Vagina (tissue), 2 donors: ENCODE results near the gene IL1RAPL1. TPM values are rescaled to one million over a fixed set of nuclear protein-coding genes. Genes with fewer than 3 reads are reported as not detected.

Source experiments
- DNase-seq, 2 donors: peaks; one replicate each; pipeline ENCODE4 v3.0.0-alpha.2; 2017; ENCODE audit errors: extremely low spot score in 2 of 2
- H3K27ac ChIP-seq: fragments of 200-600 bp; sonication (generic); one replicate; pipeline ENCODE4 v1.5.1; 2019
- H3K27me3 ChIP-seq: fragments of 200-600 bp; sonication (generic); one replicate; pipeline ENCODE4 v1.5.1; 2019
- H3K36me3 ChIP-seq, 2 donors: fragments of 200-600 bp; sonication (generic); one replicate each; pipeline ENCODE4 v1.5.1; 2017 to 2019
- H3K4me1 ChIP-seq: fragments of 200-600 bp; sonication (generic); one replicate; pipeline ENCODE4 v1.5.1; 2019
- H3K4me3 ChIP-seq, 2 donors: fragments of 200-600 bp; sonication (generic); 1 replicate in 1 of 2; 2 replicates in 1 of 2; pipeline ENCODE4 v1.5.1; 2016 to 2019
- H3K9me3 ChIP-seq: fragments of 200-600 bp; sonication (generic); one replicate; pipeline ENCODE4 v1.5.1; 2019
- CTCF ChIP-seq, 3 experiments: fragments of 450-650 bp in 2 of 3; fragments of 200-600 bp in 1 of 3; sonication (generic) in 1 of 3; IDR thresholded peaks; one replicate each; pipeline ENCODE4 v1.5.1; 2017 to 2019; ENCODE audit warnings: antibody characterized with exemption in 3 of 3, mild to moderate bottlenecking in 2 of 3, moderate library complexity in 2 of 3
- POLR2A ChIP-seq, 2 donors: fragments of 450-650 bp; IDR thresholded peaks; one replicate each; pipeline ENCODE4 v1.6.1; 2017; ENCODE audit warnings: antibody characterized with exemption in 2 of 2, mild to moderate bottlenecking in 2 of 2, moderate library complexity in 2 of 2
- POLR2AphosphoS5 ChIP-seq, 2 donors: sonication (generic); formaldehyde crosslinking; IDR thresholded peaks; one replicate each; pipeline ENCODE4 v1.9.0; 2017; ENCODE audit warnings: antibody characterized with exemption in 2 of 2, mild to moderate bottlenecking in 2 of 2, low read depth in 1 of 2; ENCODE audit not compliant: insufficient read depth in 1 of 2
- intact Hi-C: fragments of 100-400 bp; cut with DNase I; formaldehyde crosslinking; loops from one replicate; pipeline ENCODE4 v1.15.1; 2023
- total RNA-seq: library from RNA; depleted of rRNA; stranded (reverse); fragments of >200 nt; gene quantifications from one replicate; pipeline ENCODE4 v1.2.3, GENCODE V29; 2016

The IL1RAPL1 gene
- total RNA-seq, 1 donor from 2014 or later: not detected

- intact Hi-C loops: no loop called here
- no peaks in the 10 kb centered on the region for H3K27me3 ChIP-seq
- H3K9me3 ChIP-seq: no peaks in the 10 kb centered on the region
- DNase-seq: no peak
- H3K4me1 ChIP-seq: no peaks in the 10 kb centered on the region
- no peak overlapping the region for H3K27ac ChIP-seq
- no peak for TF ChIP-seq CTCF (IDR thresholded peaks at IDR 0.05)
- TF ChIP-seq POLR2A (IDR thresholded peaks at IDR 0.05): no peak
- TF ChIP-seq POLR2AphosphoS5 (IDR thresholded peaks at IDR 0.05; ENCODE audit: insufficient read depth in 1 of 2, low read depth in 1 of 2): no peak
- no peak overlapping the region for H3K4me3 ChIP-seq
- H3K36me3 ChIP-seq: no peaks in the 10 kb centered on the region
Measured at GRCh38 chrX:28668303-28668702, 81.1 kb downstream of the IL1RAPL1 start.

GRCh38 chrX:28668957-28669356 is 81.7 kb downstream of the IL1RAPL1 start:
- intact Hi-C loops: no loop called here
- no peak for TF ChIP-seq POLR2AphosphoS5 (IDR thresholded peaks at IDR 0.05; ENCODE audit: insufficient read depth in 1 of 2, low read depth in 1 of 2)
- Histone ChIP-seq H3K4me3 (no peak overlapping the region), H3K27me3 (no peaks in the 10 kb centered on the region), H3K36me3 (no peaks in the 10 kb centered on the region), H3K27ac (no peak overlapping the region), H3K4me1 (no peaks in the 10 kb centered on the region), H3K9me3 (no peaks in the 10 kb centered on the region)
- DNase-seq: no peak

DNA sequence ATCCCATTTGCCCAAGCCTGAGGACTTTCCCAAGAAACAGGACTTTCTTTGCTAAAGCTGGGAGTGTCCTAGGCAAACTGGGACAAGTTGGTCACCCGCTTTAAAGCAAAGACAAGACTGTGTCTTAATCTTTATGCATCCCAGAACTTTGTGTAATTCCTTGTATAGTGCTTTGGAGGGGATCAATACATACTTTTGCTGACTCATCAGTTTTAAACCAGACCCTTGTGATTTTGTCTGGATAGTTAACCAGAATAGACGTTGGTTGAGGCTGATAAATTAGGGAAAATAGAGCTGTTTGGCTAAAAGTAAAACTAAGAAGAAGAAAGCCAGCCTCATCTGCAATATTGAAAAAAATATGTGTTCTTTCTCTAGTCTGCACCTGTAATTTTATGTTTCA is 82.8 kb downstream of the IL1RAPL1 start:
- no peaks in the 10 kb centered on the region for H3K27me3 ChIP-seq
- H3K36me3 ChIP-seq: no peaks in the 10 kb centered on the region
- no peaks in the 10 kb centered on the region for H3K4me1 ChIP-seq
- no peak overlapping the region for H3K27ac ChIP-seq
- intact Hi-C loops: no loop called here
- no peak for DNase-seq
- TF ChIP-seq CTCF (IDR thresholded peaks at IDR 0.05): no peak
- no peaks in the 10 kb centered on the region for H3K9me3 ChIP-seq
- no peak overlapping the region for H3K4me3 ChIP-seq

GRCh38 chrX:28675173-28675572 is 87.9 kb downstream of the IL1RAPL1 start:
- H3K9me3 ChIP-seq: no peaks in the 10 kb centered on the region
- DNase-seq: no peak
- H3K4me3 ChIP-seq: no peak overlapping the region
- no peak overlapping the region for H3K27ac ChIP-seq
- no peak for TF ChIP-seq CTCF (IDR thresholded peaks at IDR 0.05)
- no peak for TF ChIP-seq POLR2A (IDR thresholded peaks at IDR 0.05)
- no peak for TF ChIP-seq POLR2AphosphoS5 (IDR thresholded peaks at IDR 0.05; ENCODE audit: insufficient read depth in 1 of 2, low read depth in 1 of 2)
- no peaks in the 10 kb centered on the region for H3K36me3 ChIP-seq
- H3K4me1 ChIP-seq: no peaks in the 10 kb centered on the region
- intact Hi-C loops: no loop called here
- H3K27me3 ChIP-seq: no peaks in the 10 kb centered on the region

DNA sequence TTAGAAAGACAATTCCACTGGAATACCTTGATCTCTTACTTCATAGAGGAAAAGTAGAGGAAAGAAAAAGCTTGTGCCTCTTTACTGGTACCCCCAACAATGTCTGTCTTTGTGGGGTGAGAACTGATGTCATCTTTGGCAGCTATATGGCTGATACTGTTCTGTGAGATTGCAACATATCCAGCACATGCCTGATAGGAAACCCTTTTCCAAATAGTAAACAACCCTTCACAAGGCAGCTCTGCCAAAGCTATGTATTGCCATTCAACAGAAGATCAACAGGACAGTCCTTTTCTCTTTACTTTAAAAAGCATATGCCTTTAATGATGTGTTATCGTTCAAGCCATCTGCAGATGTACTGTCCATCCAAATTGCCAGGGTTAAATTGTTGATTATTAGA is 105.9 kb downstream of the IL1RAPL1 start:
- intact Hi-C loops: no loop called here
- Histone ChIP-seq H3K27me3 (no peaks in the 10 kb centered on the region), H3K4me3 (no peak overlapping the region), H3K27ac (no peak overlapping the region), H3K4me1 (no peaks in the 10 kb centered on the region), H3K36me3 (no peaks in the 10 kb centered on the region), H3K9me3 (no peaks in the 10 kb centered on the region)
- no peak for TF ChIP-seq POLR2A (IDR thresholded peaks at IDR 0.05)
- TF ChIP-seq POLR2AphosphoS5 (IDR thresholded peaks at IDR 0.05; ENCODE audit: insufficient read depth in 1 of 2, low read depth in 1 of 2): no peak
- TF ChIP-seq CTCF (IDR thresholded peaks at IDR 0.05): no peak
- DNase-seq: no peak

GRCh38 chrX:28697732-28698131 is 110.5 kb downstream of the IL1RAPL1 start:
- intact Hi-C loops: no loop called here
- H3K4me3 ChIP-seq: no peak overlapping the region
- TF ChIP-seq POLR2A (IDR thresholded peaks at IDR 0.05) (no peak), POLR2AphosphoS5 (IDR thresholded peaks at IDR 0.05; ENCODE audit: insufficient read depth in 1 of 2, low read depth in 1 of 2) (no peak), CTCF (IDR thresholded peaks at IDR 0.05) (no peak)
- no peaks in the 10 kb centered on the region for H3K36me3 ChIP-seq
- no peaks in the 10 kb centered on the region for H3K9me3 ChIP-seq
- no peaks in the 10 kb centered on the region for H3K4me1 ChIP-seq
- no peaks in the 10 kb centered on the region for H3K27me3 ChIP-seq
- DNase-seq: no peak
- H3K27ac ChIP-seq: no peak overlapping the region
